ENCODE measurements around the gene DUOXA1.

GRCh38 chr15:45116006-45116481 lies 13.6 kb downstream of the DUOXA1 start:
- TF ChIP-seq EP300 (IDR thresholded peaks at IDR 0.05; ENCODE audit: borderline replicate concordance) (no peak), FOXM1 (IDR thresholded peaks at IDR 0.05; ENCODE audit: borderline replicate concordance, low read depth) (no peak), USF1 (IDR thresholded peaks at IDR 0.05) (no peak)
- TF ChIP-seq, protein P1, sequence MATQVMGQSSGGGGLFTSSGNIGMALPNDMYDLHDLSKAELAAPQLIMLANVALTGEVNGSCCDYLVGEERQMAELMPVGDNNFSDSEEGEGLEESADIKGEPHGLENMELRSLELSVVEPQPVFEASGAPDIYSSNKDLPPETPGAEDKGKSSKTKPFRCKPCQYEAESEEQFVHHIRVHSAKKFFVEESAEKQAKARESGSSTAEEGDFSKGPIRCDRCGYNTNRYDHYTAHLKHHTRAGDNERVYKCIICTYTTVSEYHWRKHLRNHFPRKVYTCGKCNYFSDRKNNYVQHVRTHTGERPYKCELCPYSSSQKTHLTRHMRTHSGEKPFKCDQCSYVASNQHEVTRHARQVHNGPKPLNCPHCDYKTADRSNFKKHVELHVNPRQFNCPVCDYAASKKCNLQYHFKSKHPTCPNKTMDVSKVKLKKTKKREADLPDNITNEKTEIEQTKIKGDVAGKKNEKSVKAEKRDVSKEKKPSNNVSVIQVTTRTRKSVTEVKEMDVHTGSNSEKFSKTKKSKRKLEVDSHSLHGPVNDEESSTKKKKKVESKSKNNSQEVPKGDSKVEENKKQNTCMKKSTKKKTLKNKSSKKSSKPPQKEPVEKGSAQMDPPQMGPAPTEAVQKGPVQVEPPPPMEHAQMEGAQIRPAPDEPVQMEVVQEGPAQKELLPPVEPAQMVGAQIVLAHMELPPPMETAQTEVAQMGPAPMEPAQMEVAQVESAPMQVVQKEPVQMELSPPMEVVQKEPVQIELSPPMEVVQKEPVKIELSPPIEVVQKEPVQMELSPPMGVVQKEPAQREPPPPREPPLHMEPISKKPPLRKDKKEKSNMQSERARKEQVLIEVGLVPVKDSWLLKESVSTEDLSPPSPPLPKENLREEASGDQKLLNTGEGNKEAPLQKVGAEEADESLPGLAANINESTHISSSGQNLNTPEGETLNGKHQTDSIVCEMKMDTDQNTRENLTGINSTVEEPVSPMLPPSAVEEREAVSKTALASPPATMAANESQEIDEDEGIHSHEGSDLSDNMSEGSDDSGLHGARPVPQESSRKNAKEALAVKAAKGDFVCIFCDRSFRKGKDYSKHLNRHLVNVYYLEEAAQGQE (IDR thresholded peaks at IDR 0.05; ENCODE audit: low read depth): no peak
